ENCODE measurements around the gene C5.
"Not testable (repeated sequence)": the region's sequence is repeated elsewhere in the genome, so short reads cannot be mapped to it uniquely, and the experiment has no call there.

C5 gene

DNA sequence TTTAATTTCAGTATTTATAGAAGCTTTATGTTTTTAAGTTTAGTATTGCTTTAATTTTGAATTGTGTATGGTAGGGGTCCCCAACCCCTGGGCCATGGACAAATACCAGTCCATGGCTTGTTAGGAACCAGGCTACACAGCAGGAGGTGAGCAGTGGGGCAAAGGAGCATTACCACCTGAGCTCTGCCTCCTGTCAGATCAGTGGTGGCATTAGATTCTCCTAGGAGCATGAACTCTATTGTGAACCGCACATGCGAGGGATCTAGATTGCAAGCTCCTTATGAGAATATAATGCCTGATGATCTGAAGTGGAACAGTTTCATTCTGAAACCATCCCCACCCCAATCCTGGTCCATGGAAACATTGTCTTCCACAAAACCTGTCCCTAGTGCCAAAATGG, 1.9 kb downstream of the C5 start:
- DNase-seq: no peak

- no peak for DNase-seq
These were observed 11.3 kb downstream of the C5 start for GRCh38 chr9:121038804-121039203.

GRCh38 chr9:121038362-121038761, 11.7 kb downstream of the C5 start:
- no peak for DNase-seq

DNA sequence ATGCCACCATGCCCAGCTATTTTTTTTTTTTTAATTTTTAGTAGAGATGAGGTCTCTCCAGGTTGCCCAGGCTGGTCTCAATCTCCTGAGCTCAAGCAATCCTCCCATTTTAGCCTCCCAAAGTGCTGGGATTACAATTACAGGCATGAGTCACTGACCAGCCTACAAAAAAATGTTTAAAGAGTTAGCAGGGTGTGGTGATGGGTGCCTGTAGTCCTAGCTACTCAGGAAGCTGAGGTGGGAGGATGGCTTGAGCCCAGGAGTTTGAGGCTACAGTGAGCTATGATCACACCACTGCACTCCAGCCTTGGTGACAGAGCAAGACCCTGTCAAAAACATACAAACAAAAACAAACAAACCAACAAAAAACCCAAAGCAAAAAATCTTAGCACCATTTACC, 14.4 kb downstream of the C5 start:
- not testable (repeated sequence) for DNase-seq

GRCh38 chr9:121034529-121034928, 15.5 kb downstream of the C5 start:
- no peak for DNase-seq

GRCh38 chr9:121029469-121029868, 20.6 kb downstream of the C5 start:
- no peak for DNase-seq

- DNase-seq: not testable (repeated sequence)
These were observed 21.8 kb downstream of the C5 start for GRCh38 chr9:121028285-121028684.

- no peak for DNase-seq
These were observed 23.3 kb downstream of the C5 start for GRCh38 chr9:121026768-121027167.

GRCh38 chr9:121026260-121026691, 23.8 kb downstream of the C5 start:
- no peak for DNase-seq

DNA sequence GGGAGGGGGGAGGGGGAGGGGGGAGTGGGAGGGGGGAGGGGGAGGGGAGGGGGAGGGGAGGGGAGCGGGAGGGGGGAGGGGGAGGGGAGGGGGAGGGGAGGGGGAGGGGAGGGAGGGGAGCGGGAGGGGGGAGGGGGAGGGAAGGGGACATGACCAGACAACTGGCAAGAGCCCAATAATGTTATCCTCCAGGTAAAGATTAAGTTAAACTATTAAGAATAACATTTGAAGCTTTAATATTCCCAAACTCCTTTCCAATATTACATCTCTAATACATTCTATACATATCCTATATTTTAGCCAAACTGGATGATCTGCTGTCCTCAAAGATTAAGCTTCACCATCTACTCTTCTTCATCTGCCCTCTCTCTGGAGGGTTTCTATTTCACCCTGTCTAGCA, 25.8 kb downstream of the C5 start:
- DNase-seq: no peak

GRCh38 chr9:121023064-121023463, 27.0 kb downstream of the C5 start:
- no peak for DNase-seq

DNA sequence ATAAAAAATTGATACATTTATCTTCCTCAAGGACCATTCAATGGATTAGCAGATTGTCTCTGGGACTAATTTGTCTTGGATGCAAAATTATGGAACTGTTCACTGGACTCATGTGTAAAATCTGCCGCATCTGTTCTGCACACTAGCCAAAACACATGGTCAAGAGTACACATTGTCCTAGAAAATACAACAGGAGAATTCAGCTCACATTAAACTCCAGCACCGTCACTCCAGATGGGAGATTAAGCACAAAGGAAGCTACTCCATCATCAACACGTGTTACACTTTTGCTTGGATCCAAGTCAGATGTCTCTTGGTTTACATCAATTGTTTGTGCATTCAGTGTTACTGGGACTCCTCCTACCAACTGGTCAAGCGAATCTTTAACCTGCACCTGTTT, 28.8 kb downstream of the C5 start:
- DNase-seq: no peak

GRCh38 chr9:121019273-121019672, 30.8 kb downstream of the C5 start:
- DNase-seq: no peak

DNA sequence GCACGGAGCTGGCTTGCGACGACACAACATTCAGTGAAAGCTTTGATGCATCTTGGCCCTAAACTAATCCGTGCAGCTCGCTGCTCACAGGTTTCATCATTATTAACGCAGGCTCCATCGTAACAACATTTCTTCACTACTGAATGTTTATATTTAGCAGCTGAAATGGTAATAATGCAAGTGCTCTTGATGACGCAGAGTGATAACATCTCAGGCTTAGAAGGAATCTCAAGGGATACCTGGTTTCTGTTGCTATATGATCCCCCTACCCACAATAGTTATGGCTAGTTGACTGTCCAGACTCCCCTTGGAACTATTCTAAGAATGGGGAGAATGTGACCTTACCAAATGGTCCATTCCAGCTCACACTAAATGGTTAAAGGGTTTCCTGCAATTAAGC, 36.2 kb downstream of the C5 start:
- DNase-seq: no peak

DNA sequence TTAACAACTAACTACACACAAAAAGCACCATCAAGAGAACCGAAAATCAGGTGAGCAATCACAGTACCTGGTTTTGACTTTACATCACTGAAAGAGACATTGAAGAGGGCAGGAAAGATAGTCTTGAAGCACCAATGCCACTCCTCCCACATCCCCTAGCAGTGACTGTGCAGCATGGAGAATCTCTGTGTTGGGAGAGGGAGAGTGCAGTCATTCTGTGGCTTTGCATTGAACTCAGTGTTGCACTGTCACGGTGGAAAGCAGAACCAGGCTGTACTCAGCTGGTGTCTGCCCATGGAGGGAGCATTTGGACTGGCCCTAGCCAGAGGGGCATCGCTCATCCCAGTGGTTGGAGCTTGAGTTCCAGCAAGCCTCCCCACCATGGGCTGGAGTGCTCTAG, 40.4 kb downstream of the C5 start:
- DNase-seq: no peak

DNA sequence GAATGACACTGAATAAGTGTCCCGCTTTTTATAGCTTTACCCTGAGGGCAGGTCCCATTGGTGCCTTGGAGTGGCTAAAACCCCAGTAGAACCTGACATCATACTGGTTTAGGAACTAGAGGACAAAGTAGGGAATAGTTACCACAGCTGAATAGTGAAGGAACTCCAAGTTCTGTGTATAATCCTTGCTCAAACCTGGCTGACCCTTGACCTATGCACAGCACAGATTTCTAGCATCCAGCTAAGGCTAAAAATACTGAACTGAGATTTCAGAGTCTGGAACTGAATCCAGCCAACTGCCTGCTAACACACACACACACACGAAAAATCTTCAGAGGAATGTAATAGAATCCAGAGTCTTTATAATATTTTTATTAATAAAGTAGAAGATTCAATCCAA, 50.8 kb downstream of the C5 start:
- DNase-seq: no peak

- DNase-seq: no peak
These were observed 52.0 kb downstream of the C5 start for GRCh38 chr9:120998111-120998510.

GRCh38 chr9:120997502-120997901, 52.6 kb downstream of the C5 start:
- no peak for DNase-seq

DNA sequence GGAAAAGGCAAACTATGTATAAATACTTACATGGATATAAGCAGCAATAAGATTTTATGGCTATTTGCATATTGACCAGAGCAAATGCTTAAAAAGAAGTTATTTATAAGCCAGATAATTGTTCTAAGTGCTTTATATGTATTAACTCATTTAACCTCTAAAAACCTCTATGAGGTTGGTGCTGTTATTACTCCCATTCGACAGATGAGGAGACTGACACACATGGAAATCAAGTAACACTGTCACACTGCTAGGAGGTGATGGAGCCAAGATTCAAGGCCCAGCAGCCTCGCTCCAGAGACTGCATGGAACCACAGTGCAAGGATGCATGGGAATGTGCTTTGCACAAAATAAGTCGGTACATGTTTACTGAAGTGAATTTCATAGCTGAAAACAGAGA, 53.7 kb downstream of the C5 start:
- no peak for DNase-seq

DNA sequence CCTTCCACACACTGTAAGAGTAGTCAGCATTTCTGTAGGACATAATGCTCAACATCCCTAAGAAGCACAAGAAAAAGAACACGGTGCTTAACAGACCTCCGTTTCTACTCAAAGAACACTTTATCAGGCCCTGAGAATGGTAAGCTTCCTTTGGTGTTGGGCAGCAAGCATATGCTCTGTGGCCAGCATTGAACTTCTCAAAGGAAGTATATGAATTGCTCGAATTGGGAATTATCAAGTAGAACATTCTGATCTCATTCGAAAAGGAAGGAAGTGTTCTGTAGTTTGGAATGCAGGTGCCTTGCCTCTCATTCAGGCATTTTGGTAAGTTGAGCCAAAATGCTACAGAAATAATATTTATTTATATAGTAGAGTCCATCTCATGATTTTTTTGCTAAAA, 61.0 kb downstream of the C5 start:
- no peak for DNase-seq

GRCh38 chr9:120985819-120986222, 64.3 kb downstream of the C5 start:
- no peak for DNase-seq

DNA sequence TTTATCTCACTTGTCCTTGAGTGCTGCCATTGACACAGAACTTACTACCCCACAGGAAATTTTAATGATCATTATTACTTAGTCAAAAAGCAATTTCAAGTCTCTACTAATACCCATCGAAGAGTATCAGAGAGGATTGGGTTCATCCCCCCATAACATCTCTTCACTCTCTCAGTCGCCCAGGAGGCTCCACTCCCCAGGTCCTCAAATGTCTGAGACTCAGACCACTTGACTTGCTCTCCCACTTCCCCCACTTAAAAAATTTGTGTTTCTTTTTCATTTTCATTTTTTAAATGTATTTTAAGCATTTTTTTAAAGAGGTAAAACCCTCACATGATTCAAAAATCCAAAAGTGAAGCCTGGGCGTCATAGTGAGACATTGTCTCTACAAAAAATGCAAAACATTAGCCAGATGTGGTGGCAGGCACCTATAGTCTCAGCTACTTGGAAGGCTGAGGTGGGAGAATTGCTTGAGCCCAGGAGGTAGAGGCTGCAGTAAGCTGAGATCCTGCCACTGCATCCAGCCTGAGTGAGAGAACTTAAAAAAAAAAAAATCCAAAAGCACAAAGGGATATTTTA, 66.7 kb downstream of the C5 start:
- DNase-seq: no peak

DNA sequence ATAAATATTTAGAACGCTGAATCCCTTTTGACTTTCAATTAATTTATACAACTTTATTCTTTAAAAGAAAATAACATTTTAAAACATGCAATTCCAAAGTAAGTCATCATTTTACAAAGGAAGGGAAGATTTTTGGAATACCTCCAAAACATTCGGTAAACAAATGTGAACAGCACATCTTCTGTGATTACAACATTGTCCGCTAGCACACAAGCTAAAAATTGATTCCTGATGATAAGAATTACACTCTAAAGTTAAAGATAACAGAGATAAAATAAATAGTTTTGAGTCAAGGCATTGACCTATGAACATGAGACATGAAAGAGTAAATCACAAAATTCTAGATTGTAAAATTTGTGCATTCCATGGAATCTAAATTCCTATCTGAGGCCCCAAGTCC, 67.2 kb downstream of the C5 start:
- DNase-seq: no peak

- no peak for DNase-seq
These were observed 69.1 kb downstream of the C5 start for GRCh38 chr9:120980951-120981350.

DNA sequence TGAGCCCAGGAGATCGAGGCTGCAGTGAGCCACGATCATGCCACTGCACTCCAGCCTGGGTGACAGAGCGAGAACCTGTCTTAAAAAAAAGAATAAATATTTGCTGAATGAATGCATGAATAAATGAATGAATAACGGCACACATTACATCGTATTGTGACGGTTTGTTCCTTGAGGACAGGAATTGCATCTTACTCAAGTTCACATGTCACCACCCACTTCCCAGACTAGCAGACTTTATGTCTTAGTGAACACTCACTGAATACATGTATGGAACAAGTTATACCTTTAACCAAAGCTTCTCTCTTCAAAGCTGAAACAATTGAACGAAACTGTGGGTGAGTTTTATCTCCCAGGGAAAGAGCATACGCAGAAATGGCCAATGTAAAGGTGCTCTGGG, 70.3 kb downstream of the C5 start:
- DNase-seq: no peak

DNA sequence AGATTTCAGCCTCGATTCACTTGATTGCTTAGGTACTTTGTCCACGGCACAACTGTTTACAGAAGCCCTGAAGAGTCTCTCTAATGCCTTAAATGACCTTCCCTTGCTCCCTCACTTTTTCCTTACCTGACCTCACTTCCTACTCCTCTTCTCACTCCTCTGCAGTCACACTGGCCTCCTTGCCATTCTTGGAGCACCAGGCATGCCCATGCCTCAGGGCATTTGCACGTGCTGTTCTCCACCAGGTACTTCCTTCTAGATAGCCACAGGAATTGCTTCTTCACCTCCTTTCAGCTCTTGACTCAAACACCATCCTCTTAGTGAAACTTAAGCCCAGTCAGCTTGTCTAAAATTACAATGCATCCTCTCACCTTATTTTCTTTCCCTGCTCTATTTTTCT, 71.1 kb downstream of the C5 start:
- no peak for DNase-seq
